Measurements from ENCODE around the gene TNRC6C. TPM values are rescaled to one million over a fixed set of nuclear protein-coding genes. Genes with fewer than 3 reads are reported as not detected.

Gene TNRC6C
- total and polyA plus RNA-seq, 2 experiments from 2014 or later = 10.1 to 16.6 TPM

DNA sequence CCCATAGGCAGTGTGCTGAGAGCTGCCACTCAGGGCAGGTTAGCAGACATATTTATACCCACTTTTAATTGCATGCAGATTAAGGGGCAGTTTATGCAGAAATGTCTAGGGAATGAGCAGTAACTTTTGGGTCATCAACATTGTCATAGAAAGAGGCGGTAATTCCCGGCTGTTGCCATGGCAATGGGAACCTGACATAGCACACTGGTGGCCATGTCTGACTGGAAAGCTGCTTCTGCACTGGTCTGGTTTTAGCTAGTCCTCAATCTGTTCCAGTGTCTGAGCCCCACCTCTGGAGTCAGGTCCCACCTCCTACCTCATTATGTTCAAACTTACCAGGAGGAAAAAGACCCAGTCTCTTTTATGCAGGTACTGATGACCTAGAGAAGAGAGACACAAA, 31.5 kb upstream of the TNRC6C start:
- ATAC-seq (no peak), DNase-seq (ENCODE audit: low spot score) (no peak)
- Histone ChIP-seq H3K4me1 (ENCODE audit: insufficient read depth) (peaks cover 56% of the 10 kb centered on the region), H3K36me3 (ENCODE audit: insufficient read depth) (no peaks in the 10 kb centered on the region), H3K27me3 (ENCODE audit: insufficient read depth) (peaks cover 5% of the 10 kb centered on the region; the same call in 1 of the 2 replicates), H3K79me2 (replicated peaks; ENCODE audit: insufficient read depth) (no peaks in the 10 kb centered on the region), H3K4me3 (no peak overlapping the region), H3K27ac (ENCODE audit: low read depth) (no peak overlapping the region), H4K20me1 (replicated peaks; ENCODE audit: insufficient read depth) (no peaks in the 10 kb centered on the region), H2AFZ (no peak overlapping the region), H3F3A (replicated peaks; ENCODE audit: low read depth) (peaks cover 4% of the 10 kb centered on the region; the same call in 1 of the 2 replicates), H3K4me2 (no peak overlapping the region), H3K9me2 (ENCODE audit: insufficient read depth) (0 out of 2 replicates have a peak, but pooled peaks cover 4% of the 10 kb centered on the region)
- no peak overlapping the region for H3K27ac Mint-ChIP-seq
- TF ChIP-seq REST (IDR thresholded peaks at IDR 0.05; ENCODE audit: unreplicated experiment) = no peak
- TF ChIP-seq, protein P1, sequence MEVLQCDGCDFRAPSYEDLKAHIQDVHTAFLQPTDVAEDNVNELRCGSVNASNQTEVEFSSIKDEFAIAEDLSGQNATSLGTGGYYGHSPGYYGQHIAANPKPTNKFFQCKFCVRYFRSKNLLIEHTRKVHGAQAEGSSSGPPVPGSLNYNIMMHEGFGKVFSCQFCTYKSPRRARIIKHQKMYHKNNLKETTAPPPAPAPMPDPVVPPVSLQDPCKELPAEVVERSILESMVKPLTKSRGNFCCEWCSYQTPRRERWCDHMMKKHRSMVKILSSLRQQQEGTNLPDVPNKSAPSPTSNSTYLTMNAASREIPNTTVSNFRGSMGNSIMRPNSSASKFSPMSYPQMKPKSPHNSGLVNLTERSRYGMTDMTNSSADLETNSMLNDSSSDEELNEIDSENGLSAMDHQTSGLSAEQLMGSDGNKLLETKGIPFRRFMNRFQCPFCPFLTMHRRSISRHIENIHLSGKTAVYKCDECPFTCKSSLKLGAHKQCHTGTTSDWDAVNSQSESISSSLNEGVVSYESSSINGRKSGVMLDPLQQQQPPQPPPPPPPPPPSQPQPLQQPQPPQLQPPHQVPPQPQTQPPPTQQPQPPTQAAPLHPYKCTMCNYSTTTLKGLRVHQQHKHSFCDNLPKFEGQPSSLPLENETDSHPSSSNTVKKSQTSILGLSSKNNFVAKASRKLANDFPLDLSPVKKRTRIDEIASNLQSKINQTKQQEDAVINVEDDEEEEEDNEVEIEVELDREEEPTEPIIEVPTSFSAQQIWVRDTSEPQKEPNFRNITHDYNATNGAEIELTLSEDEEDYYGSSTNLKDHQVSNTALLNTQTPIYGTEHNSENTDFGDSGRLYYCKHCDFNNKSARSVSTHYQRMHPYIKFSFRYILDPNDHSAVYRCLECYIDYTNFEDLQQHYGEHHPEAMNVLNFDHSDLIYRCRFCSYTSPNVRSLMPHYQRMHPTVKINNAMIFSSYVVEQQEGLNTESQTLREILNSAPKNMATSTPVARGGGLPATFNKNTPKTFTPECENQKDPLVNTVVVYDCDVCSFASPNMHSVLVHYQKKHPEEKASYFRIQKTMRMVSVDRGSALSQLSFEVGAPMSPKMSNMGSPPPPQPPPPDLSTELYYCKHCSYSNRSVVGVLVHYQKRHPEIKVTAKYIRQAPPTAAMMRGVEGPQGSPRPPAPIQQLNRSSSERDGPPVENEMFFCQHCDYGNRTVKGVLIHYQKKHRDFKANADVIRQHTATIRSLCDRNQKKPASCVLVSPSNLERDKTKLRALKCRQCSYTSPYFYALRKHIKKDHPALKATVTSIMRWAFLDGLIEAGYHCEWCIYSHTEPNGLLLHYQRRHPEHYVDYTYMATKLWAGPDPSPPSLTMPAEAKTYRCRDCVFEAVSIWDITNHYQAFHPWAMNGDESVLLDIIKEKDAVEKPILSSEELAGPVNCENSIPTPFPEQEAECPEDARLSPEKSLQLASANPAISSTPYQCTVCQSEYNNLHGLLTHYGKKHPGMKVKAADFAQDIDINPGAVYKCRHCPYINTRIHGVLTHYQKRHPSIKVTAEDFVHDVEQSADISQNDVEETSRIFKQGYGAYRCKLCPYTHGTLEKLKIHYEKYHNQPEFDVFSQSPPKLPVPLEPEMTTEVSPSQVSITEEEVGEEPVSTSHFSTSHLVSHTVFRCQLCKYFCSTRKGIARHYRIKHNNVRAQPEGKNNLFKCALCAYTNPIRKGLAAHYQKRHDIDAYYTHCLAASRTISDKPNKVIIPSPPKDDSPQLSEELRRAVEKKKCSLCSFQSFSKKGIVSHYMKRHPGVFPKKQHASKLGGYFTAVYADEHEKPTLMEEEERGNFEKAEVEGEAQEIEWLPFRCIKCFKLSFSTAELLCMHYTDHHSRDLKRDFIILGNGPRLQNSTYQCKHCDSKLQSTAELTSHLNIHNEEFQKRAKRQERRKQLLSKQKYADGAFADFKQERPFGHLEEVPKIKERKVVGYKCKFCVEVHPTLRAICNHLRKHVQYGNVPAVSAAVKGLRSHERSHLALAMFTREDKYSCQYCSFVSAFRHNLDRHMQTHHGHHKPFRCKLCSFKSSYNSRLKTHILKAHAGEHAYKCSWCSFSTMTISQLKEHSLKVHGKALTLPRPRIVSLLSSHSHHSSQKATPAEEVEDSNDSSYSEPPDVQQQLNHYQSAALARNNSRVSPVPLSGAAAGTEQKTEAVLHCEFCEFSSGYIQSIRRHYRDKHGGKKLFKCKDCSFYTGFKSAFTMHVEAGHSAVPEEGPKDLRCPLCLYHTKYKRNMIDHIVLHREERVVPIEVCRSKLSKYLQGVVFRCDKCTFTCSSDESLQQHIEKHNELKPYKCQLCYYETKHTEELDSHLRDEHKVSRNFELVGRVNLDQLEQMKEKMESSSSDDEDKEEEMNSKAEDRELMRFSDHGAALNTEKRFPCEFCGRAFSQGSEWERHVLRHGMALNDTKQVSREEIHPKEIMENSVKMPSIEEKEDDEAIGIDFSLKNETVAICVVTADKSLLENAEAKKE (CRISPR knock-in tag; IDR thresholded peaks at IDR 0.05) = no peak
- TF ChIP-seq JUNB (IDR thresholded peaks at IDR 0.05; ENCODE audit: unreplicated experiment) = no peak
- TF ChIP-seq ZNF114 (CRISPR knock-in tag; IDR thresholded peaks at IDR 0.05) = no peak
- TF ChIP-seq NANOG (IDR thresholded peaks at IDR 0.05; ENCODE audit: borderline replicate concordance) = no peak
- TF ChIP-seq EZH2phosphoT487 (IDR thresholded peaks at IDR 0.05; ENCODE audit: unreplicated experiment) = no peak
- TF ChIP-seq EZH2 (IDR thresholded peaks at IDR 0.05; ENCODE audit: low read depth, unreplicated experiment) = no peak
- TF ChIP-seq POLR2AphosphoS5 (IDR thresholded peaks at IDR 0.05; ENCODE audit: low read depth) = no peak
- TF ChIP-seq ZNF331 (CRISPR knock-in tag; IDR thresholded peaks at IDR 0.05; ENCODE audit: low read depth) = no peak
- TF ChIP-seq STAT1 (IDR thresholded peaks at IDR 0.05; ENCODE audit: unreplicated experiment) = no peak
- TF ChIP-seq, protein P2, sequence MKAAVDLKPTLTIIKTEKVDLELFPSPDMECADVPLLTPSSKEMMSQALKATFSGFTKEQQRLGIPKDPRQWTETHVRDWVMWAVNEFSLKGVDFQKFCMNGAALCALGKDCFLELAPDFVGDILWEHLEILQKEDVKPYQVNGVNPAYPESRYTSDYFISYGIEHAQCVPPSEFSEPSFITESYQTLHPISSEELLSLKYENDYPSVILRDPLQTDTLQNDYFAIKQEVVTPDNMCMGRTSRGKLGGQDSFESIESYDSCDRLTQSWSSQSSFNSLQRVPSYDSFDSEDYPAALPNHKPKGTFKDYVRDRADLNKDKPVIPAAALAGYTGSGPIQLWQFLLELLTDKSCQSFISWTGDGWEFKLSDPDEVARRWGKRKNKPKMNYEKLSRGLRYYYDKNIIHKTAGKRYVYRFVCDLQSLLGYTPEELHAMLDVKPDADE (IDR thresholded peaks at IDR 0.05) = no peak
- H3K9me3 Mint-ChIP-seq = peaks cover 3% of the 10 kb centered on the region; the same call in 1 of the 3 replicates
- H3K4me1 Mint-ChIP-seq = peaks cover 72% of the 10 kb centered on the region
- H3K36me3 Mint-ChIP-seq (ENCODE audit: low read depth) = peaks cover 4% of the 10 kb centered on the region; the same call in 2 of the 3 replicates
- peaks cover 43% of the 10 kb centered on the region for H3K27me3 Mint-ChIP-seq (ENCODE audit: insufficient read depth, low read depth, poor library complexity)
- H3K4me3 Mint-ChIP-seq = no peak overlapping the region; the same call in 2 of the 3 replicates

All from GM23338 (cell line).